Measurements from ENCODE around the gene TFPI2.
"Not testable (repeated sequence)": the region's sequence is repeated elsewhere in the genome, so short reads cannot be mapped to it uniquely, and the experiment has no call there.

The TFPI2 gene

DNA sequence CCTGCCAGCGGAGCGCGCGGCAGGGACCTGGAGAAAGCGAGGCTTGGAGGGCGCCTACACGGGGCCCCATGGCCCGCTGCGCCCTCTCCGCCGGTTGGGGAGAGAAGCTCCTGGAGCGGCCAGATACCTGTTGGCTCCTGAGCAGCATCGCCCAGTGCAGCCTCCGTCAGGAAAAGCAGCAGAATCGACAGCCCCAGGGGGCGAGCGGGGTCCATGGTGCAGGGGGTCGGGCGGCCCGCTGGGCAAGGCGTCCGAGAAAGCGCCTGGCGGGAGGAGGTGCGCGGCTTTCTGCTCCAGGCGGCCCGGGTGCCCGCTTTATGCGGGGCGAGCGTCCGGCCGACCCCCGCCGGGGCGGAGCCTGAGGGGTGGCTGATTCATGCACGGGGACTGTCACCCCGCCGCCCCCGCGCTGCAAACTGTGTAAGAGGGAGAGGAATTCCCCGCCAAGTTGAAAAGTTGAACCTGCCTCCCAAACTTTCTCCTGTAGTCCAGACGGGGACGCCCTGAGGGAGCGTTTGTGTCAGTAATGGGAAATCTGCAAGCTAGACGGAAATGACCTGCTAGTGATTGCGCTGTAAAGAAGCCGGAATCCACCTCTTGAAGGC lies at the start of gene TFPI2:
Gene TFPI2, minus strand, starts transcription at position 290 of the 605 bp plus-strand sequence. Its CDS starts 75 bp downstream, at position 215.
- DNase-seq, result peak; percentile 44

GRCh38 chr7:93938293-93938692 lies 47.7 kb upstream of the TFPI2 start:
- no peak for DNase-seq

DNA sequence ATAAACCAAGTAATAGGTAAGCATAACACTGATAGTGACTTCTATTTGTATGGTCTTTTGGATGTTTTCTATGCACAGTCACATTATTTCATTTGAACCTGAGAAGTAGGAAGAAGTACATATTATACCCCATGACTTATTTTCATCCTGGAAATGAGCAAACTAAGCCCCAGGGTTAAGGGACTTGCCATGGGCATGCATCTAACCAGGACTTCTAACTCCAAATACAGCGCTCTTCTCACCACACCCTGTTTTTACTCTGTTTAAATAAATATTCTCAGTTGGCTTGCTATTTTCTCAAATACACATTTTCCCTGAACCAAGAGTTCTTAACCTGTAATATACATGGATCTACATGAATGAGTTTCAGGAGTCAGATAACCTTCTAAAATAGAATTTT lies 47.3 kb upstream of the TFPI2 start:
- no peak for DNase-seq

DNA sequence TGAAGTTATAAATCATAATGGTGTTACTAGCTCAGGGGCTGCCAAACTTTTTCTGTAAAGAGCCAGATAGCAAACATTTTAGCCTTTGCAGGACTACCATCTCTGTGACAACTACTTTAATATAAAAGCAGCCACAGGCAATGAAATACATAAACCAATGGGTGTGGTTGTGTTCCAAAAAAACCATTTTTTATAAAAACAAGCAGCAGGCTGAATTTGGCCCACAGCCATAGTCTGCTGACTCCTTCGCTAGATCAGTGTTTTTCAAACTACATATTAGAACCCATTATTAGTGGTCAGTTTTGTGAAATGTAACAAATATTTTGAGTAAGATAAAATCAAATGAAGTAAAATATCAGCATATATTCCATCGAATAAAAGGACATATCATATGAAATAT lies 44.5 kb upstream of the TFPI2 start:
- DNase-seq, result no peak

- DNase-seq, result no peak
These were observed 42.6 kb upstream of the TFPI2 start for GRCh38 chr7:93933156-93933555.

DNA sequence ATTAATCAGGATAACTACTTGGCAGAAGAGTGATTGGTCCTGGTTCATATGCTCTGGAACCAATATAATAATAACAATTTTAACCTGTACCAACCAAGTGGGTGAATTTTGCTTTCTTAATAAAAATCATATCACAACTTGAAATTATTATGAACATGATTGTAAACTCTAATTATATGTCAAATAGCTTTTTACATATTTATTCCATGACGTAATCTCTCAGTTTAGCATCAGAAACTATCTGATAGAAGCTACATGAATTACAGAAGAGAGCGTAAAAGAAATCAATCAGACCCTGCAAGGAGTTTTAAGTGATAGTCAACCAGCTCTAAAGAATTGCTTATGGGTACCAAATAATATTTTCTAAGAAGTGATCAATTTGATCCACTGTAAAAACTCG lies 41.1 kb upstream of the TFPI2 start:
- no peak for DNase-seq

DNA sequence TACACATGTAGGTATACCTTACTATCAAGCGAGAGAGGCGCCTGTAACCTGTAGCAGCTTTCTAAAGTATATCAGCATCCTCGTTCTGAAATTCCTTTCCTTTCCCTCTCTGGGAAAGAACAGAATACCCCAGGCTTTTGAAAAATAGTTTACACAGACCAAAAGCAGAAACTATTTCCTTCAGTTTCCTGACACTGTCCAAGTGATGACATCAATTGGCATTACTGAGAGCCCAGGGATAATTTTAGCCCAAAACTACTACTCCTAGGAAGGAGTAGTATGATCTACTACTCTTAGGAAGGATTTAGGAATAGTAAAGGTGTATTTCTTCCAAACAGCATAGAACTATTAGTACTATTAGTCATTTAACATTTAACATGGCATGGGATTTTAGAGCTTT lies 37.0 kb upstream of the TFPI2 start:
- no peak for DNase-seq

DNA sequence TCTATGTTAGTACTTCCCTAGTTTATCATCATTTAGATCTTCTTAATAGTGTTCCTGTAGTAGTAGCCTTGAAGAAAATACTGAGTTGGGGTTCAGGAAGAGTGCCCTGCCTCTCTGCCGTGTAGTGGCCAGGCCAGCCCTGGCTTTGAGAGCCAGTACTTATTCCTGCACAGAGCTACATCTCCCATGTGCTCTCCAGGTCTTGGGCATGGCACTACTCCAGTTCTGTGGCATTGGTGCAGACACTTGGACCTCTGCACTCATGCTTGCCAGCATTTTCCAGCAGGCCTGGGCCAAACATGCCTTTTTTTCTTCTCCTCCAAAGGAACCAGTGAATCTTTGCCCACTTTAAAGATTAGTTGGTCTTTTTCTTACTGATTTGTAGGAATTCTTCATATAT lies 36.2 kb upstream of the TFPI2 start:
- DNase-seq, result no peak

DNA sequence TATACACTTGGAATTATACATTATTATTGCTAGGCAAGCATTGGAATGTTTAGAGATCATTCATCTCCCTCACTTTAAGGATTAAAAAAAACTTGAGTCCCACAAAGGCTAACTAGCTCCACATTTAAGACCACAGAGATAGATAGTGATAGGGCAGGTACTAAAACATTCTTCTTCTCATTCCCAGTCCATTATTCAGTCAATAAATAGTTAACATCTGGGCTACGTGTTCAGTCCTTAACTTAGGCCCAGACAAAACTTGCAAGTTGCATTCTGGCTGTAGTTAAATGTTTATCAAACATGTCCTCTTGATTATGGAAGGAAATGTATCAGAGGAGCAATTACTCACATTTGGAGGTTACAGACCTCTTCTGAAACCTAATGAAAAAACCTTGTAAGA lies 33.4 kb upstream of the TFPI2 start:
- no peak for DNase-seq

DNA sequence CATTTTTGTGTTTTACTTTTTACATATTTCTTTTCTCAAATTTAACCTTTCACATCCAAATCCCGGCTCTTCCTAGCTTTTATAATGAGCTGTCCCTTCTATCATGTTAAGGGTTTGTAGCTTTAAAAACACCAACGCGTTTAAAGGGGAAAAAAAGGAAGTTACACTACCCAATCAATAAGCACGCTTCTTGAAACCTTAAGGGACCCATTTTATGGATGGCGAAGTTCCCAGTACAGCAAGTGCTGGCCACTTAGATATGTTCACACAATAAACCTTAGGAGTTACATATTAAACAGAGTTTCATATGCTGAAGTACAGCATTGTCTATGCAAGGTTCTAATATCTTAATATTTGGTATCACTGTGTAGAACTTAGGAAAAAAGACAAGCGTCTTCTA lies 32.7 kb upstream of the TFPI2 start:
- no peak for DNase-seq

DNA sequence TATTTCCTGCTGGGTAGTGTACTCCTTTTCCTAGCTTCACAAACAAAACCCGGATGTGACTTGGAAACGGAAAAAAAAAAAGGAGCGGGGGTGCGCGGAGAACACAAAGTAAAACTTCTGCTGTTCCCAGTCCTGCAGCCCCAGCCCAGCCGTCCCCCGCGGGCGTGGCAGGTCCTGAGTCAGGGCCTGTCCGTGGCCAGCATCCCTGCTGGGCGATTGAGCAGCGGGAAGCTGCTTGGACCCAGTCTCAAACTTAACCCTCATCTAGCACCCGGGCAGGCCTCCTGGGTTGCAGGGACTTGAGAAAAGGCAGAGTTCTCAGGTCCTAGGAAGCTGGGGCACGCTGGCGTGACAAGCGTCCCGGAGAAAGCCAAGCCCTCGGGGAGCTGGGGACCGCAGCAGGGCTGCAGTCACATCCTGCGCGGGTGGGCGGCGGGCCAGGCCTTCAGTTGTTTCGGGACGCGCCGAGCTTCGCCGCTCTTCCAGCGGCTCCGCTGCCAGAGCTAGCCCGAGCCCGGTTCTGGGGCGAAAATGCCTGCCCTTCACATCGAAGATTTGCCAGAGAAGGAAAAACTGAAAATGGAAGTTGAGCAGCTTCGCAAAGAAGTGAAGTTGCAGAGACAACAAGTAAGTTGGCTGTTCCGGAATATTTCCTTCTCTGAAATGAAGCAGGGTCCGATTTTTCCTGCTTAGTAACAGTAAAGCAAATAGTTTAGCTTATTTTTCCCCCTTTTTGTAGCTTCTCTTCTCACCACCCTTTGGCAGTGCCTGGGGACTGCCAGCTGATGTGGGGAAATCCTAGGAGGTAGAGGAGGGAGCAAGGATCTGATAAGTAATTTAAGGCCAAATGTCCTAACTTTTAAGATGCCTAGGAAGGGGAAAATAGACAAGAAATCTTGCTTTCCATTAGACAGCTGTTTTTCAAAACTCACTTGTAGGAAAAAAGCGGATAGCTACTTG lies 31.3 kb upstream of the TFPI2 start, which contains the start of gene GNG11:
Gene GNG11, plus strand, starts transcription at position 129 of the 960 bp plus-strand sequence. Its CDS starts 403 bp downstream, at position 532.
- DNase-seq, result peak; percentile 71

DNA sequence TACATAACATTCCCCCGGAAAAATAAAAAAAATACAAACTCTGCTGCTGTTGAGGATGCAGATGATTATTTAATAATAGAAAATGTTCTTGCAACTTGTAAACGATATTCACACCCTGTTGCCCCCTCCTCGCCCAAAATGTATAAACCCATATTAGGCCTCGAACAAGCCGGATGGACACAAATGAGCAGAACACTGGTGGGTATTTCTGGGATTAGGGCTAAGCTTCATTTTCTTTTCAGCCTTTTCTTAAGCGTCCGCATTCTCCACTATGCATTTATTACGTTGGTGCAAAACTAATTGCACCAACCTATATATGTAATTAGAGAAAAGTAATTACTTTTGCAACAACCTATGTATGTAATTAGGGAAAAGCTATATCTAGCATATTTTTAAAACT lies 30.6 kb upstream of the TFPI2 start:
- no peak for DNase-seq

- DNase-seq, result no peak
These were observed 30.1 kb upstream of the TFPI2 start for GRCh38 chr7:93920496-93921182.

GRCh38 chr7:93916315-93916714 lies 25.8 kb upstream of the TFPI2 start:
- peak; percentile 12 for DNase-seq

DNA sequence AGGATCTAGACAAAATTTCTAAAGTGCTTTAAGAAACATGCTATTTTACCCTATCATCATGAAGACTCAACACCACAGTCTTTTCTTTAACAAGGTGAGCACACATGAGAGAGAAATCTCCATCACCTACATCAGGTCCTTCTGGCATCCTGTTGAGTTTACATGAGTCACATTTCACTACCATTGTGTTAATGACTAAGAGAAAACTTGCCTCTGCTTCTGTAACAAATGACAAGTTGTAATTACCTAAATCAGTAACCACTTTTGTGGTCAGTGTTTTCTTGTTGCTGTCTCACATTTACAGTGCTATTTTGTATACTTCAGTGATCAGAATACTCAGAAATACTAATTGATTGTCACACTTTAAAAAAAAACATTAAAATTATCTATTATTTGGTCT lies 25.3 kb upstream of the TFPI2 start:
- DNase-seq, result not testable (repeated sequence)

DNA sequence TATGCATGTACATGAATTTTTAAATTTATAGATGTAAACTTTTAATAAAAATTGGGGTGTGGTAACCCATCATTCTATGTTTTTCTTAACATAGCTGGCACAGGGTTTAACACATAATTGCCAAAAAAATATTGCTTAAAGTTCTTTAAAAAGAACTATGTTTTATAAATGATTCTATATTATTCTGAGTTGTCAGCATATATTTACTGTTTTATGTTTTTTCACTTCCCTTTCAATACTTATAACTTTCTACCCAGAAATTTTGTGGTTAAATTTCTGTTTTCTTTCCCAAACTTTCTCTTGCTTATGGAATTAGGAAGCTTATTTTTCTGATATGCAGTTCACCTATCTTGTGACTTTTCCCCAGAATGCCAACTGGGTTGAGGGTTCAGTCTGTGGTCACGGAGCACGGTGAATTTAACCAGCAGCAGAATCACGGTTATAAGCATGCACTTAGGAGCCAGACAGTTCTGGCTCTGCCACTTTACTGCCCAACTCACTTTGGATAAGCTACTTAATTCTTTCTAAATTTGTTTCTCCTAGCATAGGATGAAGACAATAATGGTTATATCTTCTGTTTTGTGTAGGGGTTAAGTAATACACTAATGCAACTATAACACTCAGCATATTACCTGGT lies 24.8 kb upstream of the TFPI2 start:
- DNase-seq, result not testable (repeated sequence)

GRCh38 chr7:93914581-93915066 lies 24.1 kb upstream of the TFPI2 start:
- no peak for DNase-seq

DNA sequence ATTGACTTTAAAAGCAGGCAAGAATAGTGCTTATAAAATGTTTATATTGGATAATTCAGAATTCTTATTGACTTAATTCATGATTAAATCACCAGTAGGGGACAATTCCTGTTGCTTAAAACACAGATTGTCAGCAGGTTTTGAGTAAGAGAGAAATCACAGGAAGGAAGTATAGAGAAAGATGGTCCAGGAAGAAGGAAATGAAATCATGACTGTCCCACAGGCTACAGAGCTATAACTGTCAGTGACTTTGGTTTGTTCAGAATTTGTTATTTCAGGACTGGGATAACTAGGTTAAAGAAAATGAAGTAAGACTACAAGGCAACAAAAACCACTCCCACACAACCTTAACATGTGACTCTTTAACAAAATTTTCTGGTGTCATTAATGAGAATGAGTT lies 22.6 kb upstream of the TFPI2 start:
- no peak for DNase-seq

DNA sequence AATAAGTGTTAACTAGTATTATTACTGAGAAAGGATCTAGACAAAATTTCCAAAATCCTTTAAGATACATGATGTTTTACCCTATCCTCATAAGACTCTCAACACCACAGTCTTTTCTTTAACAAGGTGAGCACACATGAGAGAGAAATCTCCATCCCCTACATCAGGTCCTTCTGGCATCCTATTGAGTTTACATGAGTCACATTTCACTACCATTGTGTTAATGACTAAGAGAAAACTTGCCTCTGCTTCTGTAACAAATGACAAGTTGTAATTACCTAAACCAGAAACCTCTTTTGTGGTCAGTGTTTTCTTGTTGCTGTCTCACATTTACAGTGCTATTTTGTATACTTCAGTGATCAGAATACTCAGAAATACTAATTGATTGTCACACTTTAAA lies 21.1 kb upstream of the TFPI2 start:
- DNase-seq, result not testable (repeated sequence)

GRCh38 chr7:93911242-93911641 lies 20.7 kb upstream of the TFPI2 start:
- not testable (repeated sequence) for DNase-seq

- DNase-seq, result peak; percentile 45
These were observed 19.8 kb upstream of the TFPI2 start for GRCh38 chr7:93910076-93910994.

- peak; percentile 91 for DNase-seq
These were observed 15.7 kb upstream of the TFPI2 start, which contains the start of gene GNGT1 for GRCh38 chr7:93906267-93906666. Gene GNGT1, plus strand, starts transcription at chr7:93906567. Its CDS starts 180 bp downstream, at chr7:93906747.
